Nephron (organoid): ENCODE measurements around the gene SMARCA1.

Source experiments
- H3K27ac Mint-ChIP-seq, 3 experiments: 2 replicates each; pipeline ENCODE4 v1.8.0; 2020; ENCODE audit warnings: mixed read lengths in 3 of 3, mild to moderate bottlenecking in 2 of 3, moderate library complexity in 1 of 3
- H3K27me3 Mint-ChIP-seq: 2 replicates; pipeline ENCODE4 v1.8.0; 2021; ENCODE audit warnings: low read depth, mild to moderate bottlenecking, moderate library complexity, mixed read lengths
- H3K36me3 Mint-ChIP-seq: 2 replicates; pipeline ENCODE4 v1.8.0; 2020; ENCODE audit warnings: low read depth, mixed read lengths
- H3K4me1 Mint-ChIP-seq: 2 replicates; pipeline ENCODE4 v1.8.0; 2020; ENCODE audit warnings: mixed read lengths
- H3K4me3 Mint-ChIP-seq, 3 experiments: 2 replicates each; pipeline ENCODE4 v1.8.0; 2020; ENCODE audit warnings: mild to moderate bottlenecking in 3 of 3, mixed read lengths in 3 of 3, moderate library complexity in 2 of 3
- H3K9me3 Mint-ChIP-seq: 2 replicates; pipeline ENCODE4 v1.8.0; 2020; ENCODE audit warnings: mixed read lengths
- TF ChIP-seq, protein P1 (sequence below), 3 experiments: fragments of 200-600 bp; sonication (generic); IDR thresholded peaks; one replicate each; pipeline ENCODE4 v1.5.0; 2021; ENCODE audit warnings: antibody characterized with exemption in 3 of 3; ENCODE audit not compliant: unreplicated experiment in 3 of 3

The SMARCA1 gene

GRCh38 chrX:129445436-129445835, 77.9 kb downstream of the SMARCA1 start:
- Mint-ChIP-seq H3K9me3 (no peaks in the 10 kb centered on the region), H3K27ac (no peak overlapping the region), H3K27me3 (no peaks in the 10 kb centered on the region), H3K36me3 (peaks cover 76% of the 10 kb centered on the region), H3K4me1 (no peaks in the 10 kb centered on the region), H3K4me3 (no peak overlapping the region)
- TF ChIP-seq, protein P1, sequence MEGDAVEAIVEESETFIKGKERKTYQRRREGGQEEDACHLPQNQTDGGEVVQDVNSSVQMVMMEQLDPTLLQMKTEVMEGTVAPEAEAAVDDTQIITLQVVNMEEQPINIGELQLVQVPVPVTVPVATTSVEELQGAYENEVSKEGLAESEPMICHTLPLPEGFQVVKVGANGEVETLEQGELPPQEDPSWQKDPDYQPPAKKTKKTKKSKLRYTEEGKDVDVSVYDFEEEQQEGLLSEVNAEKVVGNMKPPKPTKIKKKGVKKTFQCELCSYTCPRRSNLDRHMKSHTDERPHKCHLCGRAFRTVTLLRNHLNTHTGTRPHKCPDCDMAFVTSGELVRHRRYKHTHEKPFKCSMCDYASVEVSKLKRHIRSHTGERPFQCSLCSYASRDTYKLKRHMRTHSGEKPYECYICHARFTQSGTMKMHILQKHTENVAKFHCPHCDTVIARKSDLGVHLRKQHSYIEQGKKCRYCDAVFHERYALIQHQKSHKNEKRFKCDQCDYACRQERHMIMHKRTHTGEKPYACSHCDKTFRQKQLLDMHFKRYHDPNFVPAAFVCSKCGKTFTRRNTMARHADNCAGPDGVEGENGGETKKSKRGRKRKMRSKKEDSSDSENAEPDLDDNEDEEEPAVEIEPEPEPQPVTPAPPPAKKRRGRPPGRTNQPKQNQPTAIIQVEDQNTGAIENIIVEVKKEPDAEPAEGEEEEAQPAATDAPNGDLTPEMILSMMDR (IDR thresholded peaks at IDR 0.05; ENCODE audit: unreplicated experiment in 3 of 3): no peak

DNA sequence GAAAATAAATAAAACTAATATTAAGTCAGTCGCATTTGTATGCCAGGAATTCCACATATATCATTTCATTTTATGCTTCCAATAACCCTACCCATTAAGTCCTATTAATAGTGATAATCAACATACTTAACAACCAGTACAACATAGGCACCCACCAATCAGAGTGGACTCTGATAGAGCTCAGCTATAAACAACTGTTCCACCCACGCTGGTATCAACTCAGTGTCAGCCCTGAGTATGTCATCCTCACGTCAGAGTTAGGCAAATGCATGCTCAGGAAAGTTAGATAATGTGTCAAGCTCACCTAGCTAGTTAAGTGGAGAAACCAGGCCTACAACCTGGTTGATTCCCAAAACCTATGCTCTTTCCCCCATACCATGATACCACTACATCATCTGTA, 89.3 kb downstream of the SMARCA1 start:
- TF ChIP-seq, protein P1 (IDR thresholded peaks at IDR 0.05; ENCODE audit: unreplicated experiment in 3 of 3): no peak
- no peak overlapping the region for H3K27ac Mint-ChIP-seq
- peaks cover 14% of the 10 kb centered on the region for H3K9me3 Mint-ChIP-seq
- no peaks in the 10 kb centered on the region for H3K4me1 Mint-ChIP-seq
- peaks cover 67% of the 10 kb centered on the region for H3K36me3 Mint-ChIP-seq
- no peak overlapping the region for H3K4me3 Mint-ChIP-seq
- H3K27me3 Mint-ChIP-seq: no peaks in the 10 kb centered on the region

- TF ChIP-seq, protein P1 (IDR thresholded peaks at IDR 0.05; ENCODE audit: unreplicated experiment in 3 of 3): no peak
- H3K27me3 Mint-ChIP-seq: no peaks in the 10 kb centered on the region
- no peak overlapping the region for H3K4me3 Mint-ChIP-seq
- H3K36me3 Mint-ChIP-seq: peaks cover 71% of the 10 kb centered on the region
- no peak overlapping the region for H3K27ac Mint-ChIP-seq
- peaks cover 18% of the 10 kb centered on the region for H3K9me3 Mint-ChIP-seq
- H3K4me1 Mint-ChIP-seq: no peaks in the 10 kb centered on the region
These were observed 89.8 kb downstream of the SMARCA1 start for GRCh38 chrX:129433461-129433860.

GRCh38 chrX:129427267-129427666, 96.0 kb downstream of the SMARCA1 start:
- H3K4me3 Mint-ChIP-seq: no peak overlapping the region
- no peak overlapping the region for H3K27ac Mint-ChIP-seq
- no peaks in the 10 kb centered on the region for H3K4me1 Mint-ChIP-seq
- TF ChIP-seq, protein P1 (IDR thresholded peaks at IDR 0.05; ENCODE audit: unreplicated experiment in 3 of 3): no peak
- peaks cover 77% of the 10 kb centered on the region for H3K9me3 Mint-ChIP-seq
- peaks cover 84% of the 10 kb centered on the region for H3K36me3 Mint-ChIP-seq
- H3K27me3 Mint-ChIP-seq: no peaks in the 10 kb centered on the region

DNA sequence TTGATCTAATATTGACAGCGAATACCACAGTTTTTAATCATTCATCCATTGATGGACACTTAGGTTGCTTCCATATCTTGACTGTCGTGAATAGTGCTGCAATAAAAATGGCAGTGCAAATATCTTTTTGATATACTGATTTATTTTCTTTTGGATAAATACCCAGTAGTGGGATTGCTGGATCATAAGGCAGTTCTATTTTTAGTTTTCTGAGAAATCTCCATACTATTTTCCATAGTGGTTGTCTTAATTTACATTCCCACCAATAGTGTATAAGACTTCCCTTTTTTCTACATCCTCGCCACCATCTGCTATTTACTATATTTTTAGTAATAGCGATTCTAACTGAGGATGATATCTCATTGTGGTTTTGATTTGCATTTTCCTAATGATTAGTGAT, 100.1 kb downstream of the SMARCA1 start:
- H3K4me1 Mint-ChIP-seq: no peaks in the 10 kb centered on the region
- peaks cover 58% of the 10 kb centered on the region for H3K36me3 Mint-ChIP-seq
- peaks cover 81% of the 10 kb centered on the region for H3K9me3 Mint-ChIP-seq
- TF ChIP-seq, protein P1 (IDR thresholded peaks at IDR 0.05; ENCODE audit: unreplicated experiment in 3 of 3): no peak
- no peaks in the 10 kb centered on the region for H3K27me3 Mint-ChIP-seq
- H3K27ac Mint-ChIP-seq: no peak overlapping the region
- no peak overlapping the region for H3K4me3 Mint-ChIP-seq

DNA sequence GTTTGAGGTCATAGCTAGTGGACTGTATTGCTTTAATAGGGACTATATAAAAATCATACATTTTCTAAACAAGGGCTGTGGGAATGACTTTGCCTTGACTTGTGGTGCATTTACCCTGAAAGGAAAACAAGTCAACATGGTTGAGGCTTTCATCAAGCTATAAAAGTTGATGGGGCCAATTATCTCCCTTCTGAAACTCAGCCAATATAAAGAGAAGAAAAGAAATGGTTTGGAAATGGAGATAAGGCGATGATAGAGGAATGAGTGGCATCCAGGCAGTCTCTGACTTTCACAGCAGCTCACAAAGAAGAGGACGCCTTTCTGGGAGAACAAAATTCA, 118.7 kb downstream of the SMARCA1 start:
- H3K36me3 Mint-ChIP-seq: peaks cover 42% of the 10 kb centered on the region
- H3K27me3 Mint-ChIP-seq: no peaks in the 10 kb centered on the region
- peaks cover 29% of the 10 kb centered on the region for H3K9me3 Mint-ChIP-seq
- H3K4me3 Mint-ChIP-seq: no peak overlapping the region
- TF ChIP-seq, protein P1 (IDR thresholded peaks at IDR 0.05; ENCODE audit: unreplicated experiment in 3 of 3): no peak
- H3K4me1 Mint-ChIP-seq: no peaks in the 10 kb centered on the region
- H3K27ac Mint-ChIP-seq: no peak overlapping the region
